ENCODE measurements around the gene KHDC1L. TPM values are rescaled to one million over a fixed set of nuclear protein-coding genes. Genes with fewer than 3 reads are reported as not detected.

The KHDC1L gene
- total and polyA plus RNA-seq, 2 of the 4 experiments (the other 2 are of a cell fraction) = 0.18 to 0.68 TPM

DNA sequence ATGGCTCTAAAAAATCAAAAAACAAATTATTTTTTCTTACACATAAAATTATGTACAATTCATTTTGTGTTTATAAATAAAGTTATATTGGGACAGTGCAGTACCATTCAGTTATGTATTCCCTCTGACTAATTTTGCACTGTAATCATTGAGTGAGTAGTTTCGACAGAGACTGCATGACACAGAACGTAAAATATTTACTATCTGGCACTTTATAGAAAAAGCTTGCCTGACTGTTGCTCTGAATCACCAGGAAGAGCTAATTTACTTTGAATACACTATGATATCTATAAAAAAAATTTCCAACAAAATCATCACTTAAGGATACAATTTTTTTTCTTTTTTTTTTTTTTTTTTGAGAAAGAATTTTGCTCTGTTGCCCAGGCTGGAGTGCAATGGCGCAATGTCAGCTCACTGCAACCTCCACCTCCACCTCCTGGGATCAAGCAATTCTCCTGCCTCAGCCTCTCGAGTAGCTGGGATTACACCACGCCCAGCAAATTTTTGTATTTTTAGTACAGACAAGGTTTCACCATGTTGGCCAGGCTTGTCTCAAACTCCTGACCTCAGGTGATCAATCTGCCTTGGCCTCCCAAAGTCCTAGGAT, 11.0 kb upstream of the KHDC1L start (continued):
- no peak for TF ChIP-seq RCOR1 (IDR thresholded peaks at IDR 0.05; ENCODE audit: insufficient replicate concordance, low read length)

GRCh38 chr6:73234733-73235132, 9.4 kb upstream of the KHDC1L start:
- peak overlapping the region in 1 of 2 experiments; percentile 2; a peak in 2 of 4 replicates for H4K8ac ChIP-seq (ENCODE audit: low read depth in 2 of 2, low read length in 2 of 2)
- H4K20me1 ChIP-seq (ENCODE audit: insufficient read depth, low read length) = no peaks in the 10 kb centered on the region
- WGBS, 2 experiments (ENCODE audit: extremely low coverage in 2 of 2, insufficient read length in 1 of 2) = no CpG with 5 or more reads among the region's 1 CpG
- H3K56ac ChIP-seq (ENCODE audit: extremely low read depth, insufficient read depth, low read length) = no peak overlapping the region
- H2BK120ac ChIP-seq (ENCODE audit: low read depth, low read length) = peak overlapping the region; percentile 4
- H3K4ac ChIP-seq (ENCODE audit: low read depth, low read length) = peak overlapping the region; percentile 24
- in situ Hi-C loops (cut with MboI; ENCODE audit: low sequenced_read_pairs) = no loop called here
- H2BK15ac ChIP-seq (ENCODE audit: low read depth, low read length) = 0 out of 3 replicates have a peak overlapping the region, but pooled peaks have one; percentile 26
- dilution Hi-C loops (cut with HindIII; ENCODE audit: low sequenced_read_pairs, unreplicated experiment) = no loop called here
- H3K18ac ChIP-seq (ENCODE audit: low read depth, low read length) = peak overlapping the region; percentile 75; the same call in 1 of the 2 replicates
- peak overlapping the region; percentile 48 for H2BK5ac ChIP-seq (ENCODE audit: low read depth, low read length, poor library complexity, severe bottlenecking)
- no peak overlapping the region; the same call in 1 of the 2 replicates for H2AK5ac ChIP-seq (ENCODE audit: low read depth, low read length)
- 0 out of 2 replicates have a peak overlapping the region, but pooled peaks have one; percentile 20 for H3K14ac ChIP-seq (replicated peaks; ENCODE audit: low read depth, low read length)
- ATAC-seq (ENCODE audit: low read depth) (peak; percentile 61), DNase-seq (peak; percentile 87)
- H3K9ac ChIP-seq (ENCODE audit: low read depth, low read length) = no peak overlapping the region
- no TSS peak for BruUV-seq (replicated peaks)
- intact Hi-C loops (cut with micrococcal nuclease) = no loop called here
- H2AFZ ChIP-seq (replicated peaks; ENCODE audit: low read length, poor library complexity) = no peak overlapping the region
- CTCF ChIA-PET = no interaction called here
- no peaks in the 10 kb centered on the region for H3K79me1 ChIP-seq (ENCODE audit: low read depth in 1 of 2, low read length in 2 of 2)
- no peak overlapping the region for H2AK9ac ChIP-seq (replicated peaks; ENCODE audit: low read depth, low read length, poor library complexity)
- peaks cover 4% of the 10 kb centered on the region for H3K4me1 ChIP-seq (ENCODE audit: control insufficient read depth, insufficient read depth, low read length)
- no peaks in the 10 kb centered on the region for H3K36me3 ChIP-seq (ENCODE audit: control insufficient read depth, insufficient read depth, low read length)
- POLR2A ChIA-PET (ENCODE audit: unreplicated experiment) = no interaction called here
- H3K9me3 ChIP-seq (ENCODE audit: control insufficient read depth, insufficient read depth, low read length) = no peaks in the 10 kb centered on the region
- peak overlapping the region; percentile 15; the same call in 1 of the 2 replicates for H2BK20ac ChIP-seq (ENCODE audit: low read depth, low read length)
- H3K23ac ChIP-seq (ENCODE audit: low read depth, low read length) = no peak overlapping the region
- no peak overlapping the region for H3K4me3 ChIP-seq (ENCODE audit: insufficient read depth, low read depth, low read length)
- no peak overlapping the region for H4K5ac ChIP-seq (ENCODE audit: low read depth, low read length)
- peak overlapping the region; percentile 32; the same call in 1 of the 2 replicates for H4K91ac ChIP-seq (ENCODE audit: insufficient read depth, low read depth, low read length)
- no peaks in the 10 kb centered on the region for H3K9me1 ChIP-seq (ENCODE audit: insufficient read depth, low read length)
- H3K27me3 ChIP-seq (ENCODE audit: control insufficient read depth, insufficient read depth, low read length) = no peaks in the 10 kb centered on the region
- peak overlapping the region; percentile 82 for H3K27ac ChIP-seq (ENCODE audit: insufficient read depth, low read length)
- H3K4me2 ChIP-seq (ENCODE audit: low read depth, low read length) = no peak overlapping the region
- TF ChIP-seq CEBPB (IDR thresholded peaks at IDR 0.05; ENCODE audit: low read depth, low read length) (peak; percentile 92), ELK1 (IDR thresholded peaks at IDR 0.05; ENCODE audit: borderline replicate concordance, low read depth, low read length) (no peak), RFX5 (IDR thresholded peaks at IDR 0.05; ENCODE audit: low read depth, low read length) (no peak), MAFK (IDR thresholded peaks at IDR 0.05; ENCODE audit: low read depth, low read length) (no peak), NFE2L2 (IDR thresholded peaks at IDR 0.05; ENCODE audit: low read depth, low read length) (no peak; the same call in 1 of the 2 replicates), CTCF (conservative IDR thresholded peaks at IDR 0.05; ENCODE audit: low read depth, low read length) (no peak), SMC3 (IDR thresholded peaks at IDR 0.05; ENCODE audit: low read depth, low read length) (no peak), MAZ (IDR thresholded peaks at IDR 0.05; ENCODE audit: borderline replicate concordance, low read depth, low read length) (no peak), USF2 (IDR thresholded peaks at IDR 0.05; ENCODE audit: low read depth, low read length) (no peak), FOS (IDR thresholded peaks at IDR 0.05; ENCODE audit: low read depth, low read length) (peak; percentile 65), POLR2A (IDR thresholded peaks at IDR 0.05; ENCODE audit: low read depth, low read length) (no peak), RAD21 (IDR thresholded peaks at IDR 0.05; ENCODE audit: low read length) (no peak)

Data from IMR-90 (cell line).